GM21723 (cell line): ENCODE results near the gene TNNI2.
"Not testable (repeated sequence)": the region's sequence is repeated elsewhere in the genome, so short reads cannot be mapped to it uniquely, and the experiment has no call there.

Experiments used
- ATAC-seq: cut with Tn5 transposase; IDR thresholded peaks from one replicate; pipeline ENCODE4 v1.9.1; 2021; ENCODE audit warnings: mild to moderate bottlenecking, moderate library complexity; ENCODE audit not compliant: unreplicated experiment

Gene TNNI2

GRCh38 chr11:1870721-1871466 lies 32.1 kb downstream of the TNNI2 start:
- no peak for ATAC-seq

- ATAC-seq = no peak
Observed at GRCh38 chr11:1871531-1871930, 32.8 kb downstream of the TNNI2 start.

- ATAC-seq = no peak
Observed at GRCh38 chr11:1872267-1872985, 33.6 kb downstream of the TNNI2 start.

GRCh38 chr11:1873048-1873812 lies 34.4 kb downstream of the TNNI2 start:
- ATAC-seq = no peak

GRCh38 chr11:1873813-1874150 lies 35.0 kb downstream of the TNNI2 start:
- not testable (repeated sequence) for ATAC-seq

- not testable (repeated sequence) for ATAC-seq
Observed at GRCh38 chr11:1874441-1875092, 35.8 kb downstream of the TNNI2 start.

- ATAC-seq = no peak
Observed at GRCh38 chr11:1875093-1875850, 36.5 kb downstream of the TNNI2 start.

- not testable (repeated sequence) for ATAC-seq
Observed at GRCh38 chr11:1875851-1876301, 37.1 kb downstream of the TNNI2 start.

GRCh38 chr11:1876361-1877063 lies 37.7 kb downstream of the TNNI2 start:
- ATAC-seq = no peak

- ATAC-seq = no peak
Observed at GRCh38 chr11:1877211-1878136, 38.7 kb downstream of the TNNI2 start.

- no peak for ATAC-seq
Observed at GRCh38 chr11:1878137-1879031, 39.6 kb downstream of the TNNI2 start.

GRCh38 chr11:1879342-1879940 lies 40.7 kb downstream of the TNNI2 start:
- no peak for ATAC-seq

GRCh38 chr11:1879941-1880720 lies 41.4 kb downstream of the TNNI2 start:
- no peak for ATAC-seq

GRCh38 chr11:1880746-1881441 lies 42.1 kb downstream of the TNNI2 start:
- no peak for ATAC-seq

- ATAC-seq = peak; percentile 14
Observed at GRCh38 chr11:1881442-1882264, 42.9 kb downstream of the TNNI2 start.
